ENCODE measurements around the gene U2SURP. TPM values are rescaled to one million over a fixed set of nuclear protein-coding genes. Genes with fewer than 3 reads are reported as not detected.
"Not testable (repeated sequence)": the region's sequence is repeated elsewhere in the genome, so short reads cannot be mapped to it uniquely, and the experiment has no call there.

The U2SURP gene
- total RNA-seq, 1 experiment from 2014 or later = 124 TPM

GRCh38 chr3:143011705-143012104, 10.3 kb downstream of the U2SURP start:
- DNase-seq (ENCODE audit: low read depth) = no peak

GRCh38 chr3:143014921-143015320, 13.6 kb downstream of the U2SURP start:
- DNase-seq (ENCODE audit: low read depth) = no peak

- peak; percentile 17 for DNase-seq (ENCODE audit: low read depth)
These were observed 15.1 kb downstream of the U2SURP start for GRCh38 chr3:143016321-143016972.

- no peak for DNase-seq (ENCODE audit: low read depth)
These were observed 23.1 kb downstream of the U2SURP start for GRCh38 chr3:143024351-143024960.

- DNase-seq (ENCODE audit: low read depth) = no peak
These were observed 30.0 kb downstream of the U2SURP start for GRCh38 chr3:143031327-143031726.

GRCh38 chr3:143031796-143032387, 30.5 kb downstream of the U2SURP start:
- not testable (repeated sequence) for DNase-seq (ENCODE audit: low read depth)

GRCh38 chr3:143035466-143036211, 34.3 kb downstream of the U2SURP start:
- DNase-seq (ENCODE audit: low read depth) = no peak

GRCh38 chr3:143036557-143036956, 35.2 kb downstream of the U2SURP start:
- DNase-seq (ENCODE audit: low read depth) = no peak

GRCh38 chr3:143037867-143038266, 36.5 kb downstream of the U2SURP start:
- DNase-seq (ENCODE audit: low read depth) = no peak

- DNase-seq (ENCODE audit: low read depth) = peak; percentile 32
These were observed 39.0 kb downstream of the U2SURP start for GRCh38 chr3:143040261-143040879.

- no peak for DNase-seq (ENCODE audit: low read depth)
These were observed 40.5 kb downstream of the U2SURP start for GRCh38 chr3:143041903-143042302.

GRCh38 chr3:143045639-143046038, 44.3 kb downstream of the U2SURP start:
- no peak for DNase-seq (ENCODE audit: low read depth)

- not testable (repeated sequence) for DNase-seq (ENCODE audit: low read depth)
These were observed 44.7 kb downstream of the U2SURP start for GRCh38 chr3:143046075-143046474.

GRCh38 chr3:143054011-143054410, 52.6 kb downstream of the U2SURP start:
- no peak for DNase-seq (ENCODE audit: low read depth)

GRCh38 chr3:143056372-143056771, 55.0 kb downstream of the U2SURP start:
- DNase-seq (ENCODE audit: low read depth) = no peak

GRCh38 chr3:143060906-143061305, 59.5 kb downstream of the U2SURP start:
- no peak for DNase-seq (ENCODE audit: low read depth)

GRCh38 chr3:143063018-143063417, 61.6 kb downstream of the U2SURP start:
- peak; percentile 49 for DNase-seq (ENCODE audit: low read depth)

GRCh38 chr3:143064777-143065176, 63.4 kb downstream of the U2SURP start:
- no peak for DNase-seq (ENCODE audit: low read depth)

- DNase-seq (ENCODE audit: low read depth) = no peak
These were observed 64.0 kb downstream of the U2SURP start for GRCh38 chr3:143065364-143065763.

- DNase-seq (ENCODE audit: low read depth) = no peak
These were observed 64.7 kb downstream of the U2SURP start for GRCh38 chr3:143066033-143066432.

- DNase-seq (ENCODE audit: low read depth) = no peak
These were observed 65.8 kb downstream of the U2SURP start for GRCh38 chr3:143067201-143067600.

- no peak for DNase-seq (ENCODE audit: low read depth)
These were observed 66.7 kb downstream of the U2SURP start for GRCh38 chr3:143068059-143068458.
